Liver (tissue), 9 donors: ENCODE measurements around the gene LRRFIP2. TPM values are rescaled to one million over a fixed set of nuclear protein-coding genes. Genes with fewer than 3 reads are reported as not detected.

Experiments
- DNase-seq: peaks from one replicate; pipeline ENCODE4 v3.0.0-alpha.2; 2017; ENCODE audit warnings: low spot score
- H3K27ac ChIP-seq, 2 donors: one replicate each; pipeline ENCODE4 v1.7.0; 2013; ENCODE audit warnings: inconsistent platforms in 2 of 2, low read length in 2 of 2, control low read depth in 1 of 2, low read depth in 1 of 2, mild to moderate bottlenecking in 1 of 2
- H3K27me3 ChIP-seq, 4 donors: one replicate each; pipeline versions ENCODE4 v1.6.1 to v1.7.0; 2013; ENCODE audit warnings: low read length in 3 of 4, inconsistent platforms in 1 of 4, mild to moderate bottlenecking in 1 of 4, moderate library complexity in 1 of 4; ENCODE audit not compliant: control insufficient read depth in 4 of 4, insufficient read depth in 4 of 4
- H3K36me3 ChIP-seq, 4 donors: one replicate each; pipeline versions ENCODE4 v1.6.1 to v1.7.0; 2013; ENCODE audit warnings: low read length in 3 of 4, mild to moderate bottlenecking in 3 of 4, low read depth in 1 of 4, moderate library complexity in 1 of 4; ENCODE audit not compliant: control insufficient read depth in 4 of 4, insufficient read depth in 3 of 4
- H3K4me1 ChIP-seq, 4 donors: one replicate each; pipeline versions ENCODE4 v1.6.1 to v1.7.0; 2013; ENCODE audit warnings: low read length in 3 of 4, mild to moderate bottlenecking in 3 of 4, moderate library complexity in 1 of 4; ENCODE audit not compliant: control insufficient read depth in 4 of 4, insufficient read depth in 4 of 4
- H3K4me3 ChIP-seq, 3 donors: one replicate each; pipeline versions ENCODE4 v1.6.1 to v1.7.0; 2013; ENCODE audit warnings: low read length in 3 of 3, control low read depth in 1 of 3, low read depth in 1 of 3, mild to moderate bottlenecking in 1 of 3
- H3K9ac ChIP-seq, 2 donors: one replicate each; pipeline ENCODE4 v1.7.0; 2013; ENCODE audit warnings: low read length in 2 of 2, mild to moderate bottlenecking in 2 of 2, moderate library complexity in 2 of 2, control low read depth in 1 of 2, low read depth in 1 of 2
- H3K9me3 ChIP-seq, 4 donors: one replicate each; pipeline versions ENCODE4 v1.6.1 to v1.7.0; 2013; ENCODE audit warnings: low read length in 3 of 4; ENCODE audit not compliant: control insufficient read depth in 4 of 4
- ATF3 ChIP-seq: IDR thresholded peaks from 2 replicates; pipeline ENCODE4 v1.6.1; 2016; ENCODE audit warnings: antibody characterized with exemption
- CTCF ChIP-seq: fragments of 150-350 bp; IDR thresholded peaks from 2 replicates; pipeline ENCODE4 v1.5.1; 2017; ENCODE audit warnings: improper control_type of control experiment, low read depth, low read length; ENCODE audit not compliant: missing input control
- EGR1 ChIP-seq, 2 donors: IDR thresholded peaks; 2 replicates each; pipeline ENCODE4 v1.6.1; 2016 to 2018; ENCODE audit warnings: antibody characterized with exemption in 2 of 2, low read depth in 2 of 2
- FOXA1 ChIP-seq: IDR thresholded peaks from 2 replicates; pipeline ENCODE4 v1.6.1; 2016; ENCODE audit warnings: antibody characterized with exemption
- FOXA2 ChIP-seq: IDR thresholded peaks from 2 replicates; pipeline ENCODE4 v1.6.1; 2016; ENCODE audit warnings: antibody characterized with exemption
- GABPA ChIP-seq, 2 donors: IDR thresholded peaks in 1 of 2; conservative IDR thresholded peaks in 1 of 2; 2 replicates each; pipeline ENCODE4 v1.6.1; 2016; ENCODE audit warnings: antibody characterized with exemption in 2 of 2, mild to moderate bottlenecking in 1 of 2, moderate library complexity in 1 of 2
- HNF4A ChIP-seq, 2 donors: conservative IDR thresholded peaks; 2 replicates each; pipeline ENCODE4 v1.6.1; 2016; ENCODE audit warnings: antibody characterized with exemption in 2 of 2, mild to moderate bottlenecking in 2 of 2
- HNF4G ChIP-seq: IDR thresholded peaks from 2 replicates; pipeline ENCODE4 v1.6.1; 2016; ENCODE audit warnings: antibody characterized with exemption
- JUND ChIP-seq, 2 donors: IDR thresholded peaks; 2 replicates each; pipeline ENCODE4 v1.6.1; 2016; ENCODE audit warnings: antibody characterized with exemption in 2 of 2
- MAX ChIP-seq: IDR thresholded peaks from 2 replicates; pipeline ENCODE4 v1.6.1; 2016; ENCODE audit warnings: antibody characterized with exemption
- NR2F2 ChIP-seq: IDR thresholded peaks from 2 replicates; pipeline ENCODE4 v1.6.1; 2016; ENCODE audit warnings: antibody characterized with exemption
- RAD21 ChIP-seq, 2 donors: IDR thresholded peaks; 2 replicates each; pipeline ENCODE4 v1.6.1; 2016; ENCODE audit warnings: antibody characterized with exemption in 2 of 2, mild to moderate bottlenecking in 2 of 2
- REST ChIP-seq: IDR thresholded peaks from 2 replicates; pipeline ENCODE4 v1.6.1; 2016; ENCODE audit warnings: antibody characterized with exemption, mild to moderate bottlenecking
- RXRA ChIP-seq, 2 donors: IDR thresholded peaks; 2 replicates each; pipeline ENCODE4 v1.6.1; 2017 to 2018; ENCODE audit warnings: antibody characterized with exemption in 2 of 2, mild to moderate bottlenecking in 1 of 2
- SP1 ChIP-seq: IDR thresholded peaks from 2 replicates; pipeline ENCODE4 v1.6.1; 2018; ENCODE audit warnings: antibody characterized with exemption, mild to moderate bottlenecking
- TAF1 ChIP-seq: conservative IDR thresholded peaks from 2 replicates; pipeline ENCODE4 v1.6.1; 2016; ENCODE audit warnings: antibody characterized with exemption, mild to moderate bottlenecking
- YY1 ChIP-seq: IDR thresholded peaks from 2 replicates; pipeline ENCODE4 v1.6.1; 2016; ENCODE audit warnings: antibody characterized with exemption, mild to moderate bottlenecking
- ZBTB33 ChIP-seq: IDR thresholded peaks from 2 replicates; pipeline ENCODE4 v1.6.1; 2016; ENCODE audit warnings: antibody characterized with exemption
- polyA plus RNA-seq, 2 donors: library from polyadenylated mRNA; stranded (reverse) in 1 of 2; unstranded in 1 of 2; fragments of 200-250 nt in 1 of 2; fragments of >200 nt in 1 of 2; fragmentation: Nextera tagmentation in 1 of 2; extraction: Ambion mirVana in 1 of 2; gene quantifications; one replicate each; pipeline versions ENCODE4 v1.2.1 to v1.2.3, GENCODE V29; 2013 to 2015
- total RNA-seq, 2 donors: library from RNA; depleted of rRNA; stranded (reverse); fragments of >200 nt; gene quantifications; one replicate each; pipeline ENCODE4 v1.2.3, GENCODE V29; 2014
- donor health status: healthy.
- donor health status: healthy.
- donor health status: healthy.
- donor health status: healthy.
- donor health status: healthy.

Gene LRRFIP2
- total and polyA plus RNA-seq, 4 donors: 22.6 to 56.9 (median 39.8) TPM

- TF ChIP-seq CTCF (no peak), RAD21 (IDR thresholded peaks at IDR 0.05) (peak; percentile 22 to 36), ATF3 (no peak), HNF4G (no peak), TAF1 (no peak)
Measured at GRCh38 chr3:37145611-37146010, 28.8 kb downstream of the LRRFIP2 start (continued).

GRCh38 chr3:37144806-37145205, 29.6 kb downstream of the LRRFIP2 start:
- H3K27ac ChIP-seq: peak overlapping the region; percentile 84 to 97
- H3K4me3 ChIP-seq: no peak overlapping the region
- peaks cover 15 to 70% (median 40%) of the 10 kb centered on the region in 4 donors for H3K4me1 ChIP-seq
- no peak for DNase-seq
- H3K36me3 ChIP-seq: peaks cover 0 to 3% (median under 1%) of the 10 kb centered on the region in 4 donors
- no peaks in the 10 kb centered on the region for H3K9me3 ChIP-seq
- TF ChIP-seq TAF1 (no peak), REST (peak; percentile 40), EGR1 (IDR thresholded peaks at IDR 0.05; ENCODE audit: low read depth in 2 of 2) (peak; percentile 55 to 87), FOXA1 (peak; percentile 13), FOXA2 (peak; percentile 73), HNF4G (peak; percentile 31), RXRA (IDR thresholded peaks at IDR 0.05) (peak; percentile 45 to 73), SP1 (peak; percentile 66), ZBTB33 (no peak), CTCF (no peak), HNF4A (conservative IDR thresholded peaks at IDR 0.05) (peak; percentile 73 to 77), YY1 (peak; percentile 18), GABPA (IDR thresholded peaks at IDR 0.05 in 1 of 2, conservative IDR thresholded peaks at IDR 0.05 in 1 of 2) (no peak), JUND (IDR thresholded peaks at IDR 0.05) (peak in 1 of 2 donors; percentile 79), RAD21 (IDR thresholded peaks at IDR 0.05) (no peak), NR2F2 (no peak), ATF3 (peak; percentile 11), MAX (no peak)
- H3K27me3 ChIP-seq: no peaks in the 10 kb centered on the region
- H3K9ac ChIP-seq: peak overlapping the region; percentile 33 to 64
